Endometrium (tissue), 2 donors: ENCODE measurements around the gene BCAS3.
"Not testable (repeated sequence)": the region's sequence is repeated elsewhere in the genome, so short reads cannot be mapped to it uniquely, and the experiment has no call there.

Source experiments
- FAIRE-seq: peaks from 2 replicates; lab custom pipeline; 2012; peaks lifted over from hg19 to GRCh38; lab: Jason Lieb, UNC
- donor health status: control.
- donor health status: control.

The BCAS3 gene

GRCh38 chr17:60887614-60888028 is 210.0 kb downstream of the BCAS3 start:
- FAIRE-seq: no peak

- no peak for FAIRE-seq
These were observed 211.4 kb downstream of the BCAS3 start for GRCh38 chr17:60888812-60889709.

- no peak for FAIRE-seq
These were observed 213.5 kb downstream of the BCAS3 start for GRCh38 chr17:60891149-60891548.

GRCh38 chr17:60893475-60893874 is 215.8 kb downstream of the BCAS3 start:
- no peak for FAIRE-seq

GRCh38 chr17:60896996-60897395 is 219.3 kb downstream of the BCAS3 start:
- no peak for FAIRE-seq

GRCh38 chr17:60899115-60899514 is 221.5 kb downstream of the BCAS3 start:
- no peak for FAIRE-seq

GRCh38 chr17:60900688-60901087 is 223.0 kb downstream of the BCAS3 start:
- FAIRE-seq: no peak

GRCh38 chr17:60901242-60901641 is 223.6 kb downstream of the BCAS3 start:
- FAIRE-seq: no peak

DNA sequence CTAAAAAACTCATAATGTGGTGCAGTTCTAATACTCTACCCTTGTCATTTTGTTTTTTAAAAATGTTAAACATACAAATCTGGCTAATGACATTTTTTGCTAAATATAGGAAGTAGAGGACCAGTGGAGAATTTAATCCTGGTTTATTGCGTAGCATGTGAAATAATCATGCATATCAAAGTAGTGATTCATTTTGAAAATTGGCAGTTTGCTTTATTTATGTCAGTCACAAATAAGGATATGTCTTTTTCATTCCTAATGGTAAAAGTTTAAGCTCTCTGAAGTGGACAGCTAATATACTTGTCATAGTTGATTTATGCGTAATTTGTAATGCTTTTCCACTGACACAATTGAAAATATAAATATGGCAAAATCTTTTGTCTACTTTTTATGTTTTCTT is 224.2 kb downstream of the BCAS3 start:
- no peak for FAIRE-seq

GRCh38 chr17:60902399-60902798 is 224.7 kb downstream of the BCAS3 start:
- no peak for FAIRE-seq

GRCh38 chr17:60904582-60904981 is 226.9 kb downstream of the BCAS3 start:
- no peak for FAIRE-seq

DNA sequence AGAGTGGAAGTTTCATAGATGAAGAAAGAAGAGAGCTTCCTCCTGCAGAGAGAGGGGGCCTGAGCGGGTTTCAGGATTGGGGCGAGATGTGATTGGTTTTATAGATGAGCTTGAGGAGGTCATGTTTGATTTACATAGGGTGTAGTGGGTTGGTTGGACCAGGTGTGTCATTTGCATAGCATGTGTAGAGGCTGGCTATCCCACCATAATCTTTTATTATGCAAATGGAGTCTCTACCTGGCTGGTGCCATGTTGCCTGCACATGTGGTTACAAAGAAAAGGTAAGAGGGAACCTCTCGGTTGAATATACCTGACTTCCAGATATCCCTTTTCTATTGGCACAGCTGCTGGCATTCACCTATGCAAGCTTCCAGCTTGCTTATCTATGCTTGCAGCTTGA is 228.1 kb downstream of the BCAS3 start:
- FAIRE-seq: no peak

DNA sequence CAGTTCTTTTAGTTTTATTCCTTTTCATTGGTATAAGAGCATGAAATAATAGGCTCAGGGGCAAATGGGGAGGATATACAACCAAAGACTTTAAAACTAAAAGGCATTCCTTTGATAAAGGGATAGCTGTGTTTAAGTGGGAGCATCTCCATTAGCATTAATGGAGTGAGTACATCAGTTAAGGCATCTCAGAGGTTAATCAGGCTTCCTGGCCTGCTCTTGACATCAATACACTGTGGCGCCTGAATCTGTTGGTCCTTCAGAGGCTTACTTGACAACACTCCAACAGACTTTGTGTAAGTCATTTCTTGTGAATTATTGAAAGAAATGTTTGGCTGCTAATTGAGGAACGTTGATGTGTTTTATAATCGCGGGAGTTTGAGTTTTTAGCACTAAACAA is 230.7 kb downstream of the BCAS3 start:
- FAIRE-seq: no peak

DNA sequence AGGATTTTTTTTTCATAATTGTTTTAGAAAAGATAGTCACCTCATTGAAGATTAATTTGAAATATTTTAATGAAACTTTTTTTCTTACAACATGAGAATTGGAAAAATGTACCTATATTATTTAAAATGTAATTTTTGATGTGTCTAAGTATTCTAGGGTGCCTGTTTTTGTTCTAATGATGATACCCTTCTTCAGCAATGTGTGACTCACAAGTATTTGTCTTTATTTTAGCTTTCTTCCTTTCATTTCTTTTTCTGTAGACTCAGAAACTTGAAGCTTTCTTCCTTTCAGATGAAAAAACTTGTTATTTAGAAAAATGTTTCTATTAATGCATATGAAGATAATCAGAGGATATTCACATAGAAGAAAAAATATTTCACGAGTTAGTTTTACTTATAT is 231.8 kb downstream of the BCAS3 start:
- no peak for FAIRE-seq

DNA sequence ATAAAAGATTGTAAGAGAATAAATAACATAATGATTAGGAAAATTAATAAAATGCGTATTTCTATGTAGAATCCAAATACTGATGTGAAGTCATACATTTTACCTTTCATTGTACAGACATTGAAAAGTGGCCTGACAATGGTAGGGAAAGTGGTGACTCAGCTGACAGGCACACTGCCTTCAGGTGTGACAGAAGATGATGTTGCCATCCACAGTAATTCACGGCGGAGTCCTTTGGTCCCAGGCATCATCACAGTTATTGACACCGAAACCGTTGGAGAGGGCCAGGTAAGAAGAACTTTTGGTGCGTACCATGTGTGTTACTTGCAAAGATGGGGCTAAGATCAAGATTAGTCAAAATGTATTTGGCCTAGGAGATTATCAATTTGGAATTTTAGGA is 232.8 kb downstream of the BCAS3 start:
- FAIRE-seq: no peak

- FAIRE-seq: no peak
These were observed 236.4 kb downstream of the BCAS3 start for GRCh38 chr17:60914078-60914477.

DNA sequence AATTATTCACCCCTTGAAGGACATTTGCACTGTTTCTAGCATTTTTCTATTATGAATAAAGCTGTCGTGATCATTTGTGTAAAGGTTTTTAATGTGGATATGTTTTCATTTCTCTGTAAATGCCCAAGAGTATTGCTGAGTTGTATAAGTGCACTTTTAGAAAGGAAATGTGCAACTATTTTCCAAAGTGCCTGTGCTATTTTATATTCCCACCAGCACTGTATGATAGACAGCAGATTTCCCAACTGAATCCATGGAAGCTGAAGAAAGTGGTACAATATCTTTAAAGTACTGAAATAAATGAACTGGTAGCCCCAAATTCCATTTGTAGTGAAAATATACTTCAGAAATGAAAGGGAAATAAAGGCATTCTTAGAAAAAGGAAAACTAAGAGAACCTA is 238.4 kb downstream of the BCAS3 start:
- FAIRE-seq: no peak

DNA sequence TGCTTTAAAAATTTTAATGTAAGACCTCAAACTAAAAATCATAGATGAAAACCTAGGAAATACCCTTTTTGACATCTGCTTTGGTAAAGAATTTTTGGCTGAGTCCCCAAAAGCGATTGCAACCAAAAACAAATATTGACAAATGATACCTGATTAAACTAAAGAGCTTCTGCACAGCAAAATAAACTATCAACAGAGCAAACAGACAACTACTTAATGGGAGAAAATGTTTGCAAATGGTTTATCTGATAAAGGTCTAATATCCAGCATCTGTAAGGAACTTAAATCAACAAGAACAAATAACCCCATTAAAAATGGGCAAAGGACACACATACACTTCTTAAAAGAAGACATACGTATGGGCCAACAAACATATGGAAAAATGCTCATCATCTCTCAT is 242.5 kb downstream of the BCAS3 start:
- no peak for FAIRE-seq

DNA sequence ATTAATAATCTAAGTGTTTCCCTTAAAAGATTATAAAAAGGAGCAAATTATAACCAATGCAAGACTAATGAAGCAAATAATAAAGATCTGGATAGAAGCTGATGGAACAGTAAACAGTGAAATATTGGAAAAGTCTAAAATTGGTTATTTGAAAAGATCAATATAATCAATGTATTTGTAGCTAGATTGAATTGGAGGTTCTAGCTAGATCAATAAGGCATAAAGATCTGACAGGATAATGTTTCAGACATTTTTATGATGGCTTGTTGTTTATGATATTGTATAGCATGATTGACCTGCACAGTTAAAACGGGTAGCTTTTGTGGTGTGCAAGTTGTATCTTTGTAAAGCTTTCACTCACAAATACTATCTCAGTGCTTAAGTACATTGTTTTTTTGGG is 245.3 kb downstream of the BCAS3 start:
- no peak for FAIRE-seq

GRCh38 chr17:60926466-60927183 is 249.0 kb downstream of the BCAS3 start:
- no peak for FAIRE-seq

DNA sequence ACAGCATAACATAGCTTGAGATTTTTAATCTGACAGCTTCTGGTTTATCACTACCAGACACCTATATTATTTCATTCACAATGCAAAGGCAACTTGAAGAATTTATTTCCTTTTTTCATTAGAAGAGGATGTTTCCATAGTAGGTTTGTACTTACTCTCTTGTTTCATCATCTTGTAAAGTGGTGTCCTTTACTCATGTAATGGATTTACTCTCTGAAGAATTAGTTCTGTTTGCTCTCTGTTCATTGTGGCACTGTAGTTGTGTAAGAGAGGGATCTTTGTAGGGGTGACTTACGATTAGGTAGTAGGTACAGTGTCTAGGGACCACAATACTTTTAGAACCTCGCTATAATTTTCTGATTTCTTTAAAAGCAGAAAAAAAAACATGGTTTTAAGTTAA is 256.1 kb downstream of the BCAS3 start:
- FAIRE-seq: no peak

GRCh38 chr17:60934723-60935122 is 257.1 kb downstream of the BCAS3 start:
- no peak for FAIRE-seq

- FAIRE-seq: not testable (repeated sequence)
These were observed 258.3 kb downstream of the BCAS3 start for GRCh38 chr17:60935991-60936390.

DNA sequence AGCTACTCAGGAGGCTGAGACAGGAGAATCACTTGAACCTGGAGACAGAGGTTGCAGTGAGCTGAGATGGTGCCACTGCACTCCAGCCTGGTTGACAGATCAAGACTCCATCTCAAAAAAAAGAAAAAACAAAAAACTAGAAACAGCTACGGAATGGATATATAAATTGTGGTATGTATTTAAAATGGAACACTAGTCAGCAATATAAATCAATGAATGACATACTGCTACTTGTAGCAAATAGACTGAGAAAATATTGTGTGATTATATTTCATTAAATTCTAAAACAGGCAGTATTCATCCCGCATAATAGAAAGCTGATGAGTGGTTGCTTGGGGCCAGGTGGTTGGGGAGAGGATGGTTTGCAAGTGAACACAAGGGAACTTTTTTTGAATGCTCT is 261.7 kb downstream of the BCAS3 start:
- no peak for FAIRE-seq
